Fibroblast of pulmonary artery (primary cell): Measurements from ENCODE around the gene LCN1.
"Not testable (repeated sequence)": the region's sequence is repeated elsewhere in the genome, so short reads cannot be mapped to it uniquely, and the experiment has no call there.

Experiments
- DNase-seq: peaks from one replicate; pipeline ENCODE4 v3.0.0-alpha.2; 2010; ENCODE audit warnings: low read depth
- H3K4me3 ChIP-seq: replicated peaks from 2 replicates; pipeline ENCODE4 v1.5.1; 2011; ENCODE audit warnings: low read depth, mild to moderate bottlenecking, control low read depth, low read length, moderate library complexity
- CTCF ChIP-seq: IDR thresholded peaks from 2 replicates; pipeline ENCODE4 v1.5.1; 2011; ENCODE audit warnings: mild to moderate bottlenecking, control low read depth, low read length, inconsistent platforms; ENCODE audit errors: missing control alignments

Gene LCN1

DNA sequence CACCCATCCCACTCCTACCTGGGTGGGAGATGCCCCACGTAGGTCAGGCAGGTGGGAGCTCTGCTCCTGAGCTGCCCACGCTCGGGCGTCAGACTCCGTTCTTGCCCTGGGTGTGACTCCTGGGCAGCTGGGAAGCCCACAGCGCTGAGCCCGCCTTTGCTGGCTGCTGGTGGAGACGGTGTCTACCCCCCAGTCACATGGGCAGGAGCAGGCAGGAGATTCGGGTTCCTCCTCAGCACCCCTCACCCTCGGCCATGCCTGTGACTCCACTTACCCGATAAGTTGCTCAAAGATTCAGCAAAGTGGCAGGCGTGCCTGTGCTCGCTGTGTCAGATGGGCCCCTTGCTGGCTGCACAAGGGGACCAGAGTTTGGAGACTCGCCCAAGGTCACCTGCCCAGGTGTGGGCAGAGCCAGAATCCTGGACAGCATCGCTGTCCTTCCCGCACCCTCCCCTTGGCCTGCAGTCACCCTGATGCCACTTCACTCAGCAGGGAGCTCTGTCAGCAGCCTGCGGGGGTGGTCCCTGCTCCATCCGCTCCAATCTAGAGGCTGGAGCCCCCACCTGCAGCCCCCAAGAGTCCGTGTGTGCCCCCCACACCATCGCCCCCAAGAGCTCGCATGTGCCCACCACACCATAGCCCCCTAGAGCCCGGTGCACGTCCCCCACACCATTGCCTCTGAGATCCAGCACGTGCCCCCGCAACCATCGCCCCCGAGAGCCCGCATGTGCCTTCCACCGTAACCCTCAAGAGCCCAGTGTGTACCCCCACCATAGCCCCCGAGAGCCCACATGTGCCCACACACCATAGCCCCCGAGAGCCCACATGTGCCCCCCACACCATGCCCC lies 4.2 kb downstream of the LCN1 start:
- no peak for TF ChIP-seq CTCF
- no peak for DNase-seq
- H3K4me3 ChIP-seq, result no peak overlapping the region

GRCh38 chr9:135526089-135526729 lies 5.0 kb downstream of the LCN1 start:
- TF ChIP-seq CTCF, result no peak
- DNase-seq, result no peak
- H3K4me3 ChIP-seq, result no peak overlapping the region

DNA sequence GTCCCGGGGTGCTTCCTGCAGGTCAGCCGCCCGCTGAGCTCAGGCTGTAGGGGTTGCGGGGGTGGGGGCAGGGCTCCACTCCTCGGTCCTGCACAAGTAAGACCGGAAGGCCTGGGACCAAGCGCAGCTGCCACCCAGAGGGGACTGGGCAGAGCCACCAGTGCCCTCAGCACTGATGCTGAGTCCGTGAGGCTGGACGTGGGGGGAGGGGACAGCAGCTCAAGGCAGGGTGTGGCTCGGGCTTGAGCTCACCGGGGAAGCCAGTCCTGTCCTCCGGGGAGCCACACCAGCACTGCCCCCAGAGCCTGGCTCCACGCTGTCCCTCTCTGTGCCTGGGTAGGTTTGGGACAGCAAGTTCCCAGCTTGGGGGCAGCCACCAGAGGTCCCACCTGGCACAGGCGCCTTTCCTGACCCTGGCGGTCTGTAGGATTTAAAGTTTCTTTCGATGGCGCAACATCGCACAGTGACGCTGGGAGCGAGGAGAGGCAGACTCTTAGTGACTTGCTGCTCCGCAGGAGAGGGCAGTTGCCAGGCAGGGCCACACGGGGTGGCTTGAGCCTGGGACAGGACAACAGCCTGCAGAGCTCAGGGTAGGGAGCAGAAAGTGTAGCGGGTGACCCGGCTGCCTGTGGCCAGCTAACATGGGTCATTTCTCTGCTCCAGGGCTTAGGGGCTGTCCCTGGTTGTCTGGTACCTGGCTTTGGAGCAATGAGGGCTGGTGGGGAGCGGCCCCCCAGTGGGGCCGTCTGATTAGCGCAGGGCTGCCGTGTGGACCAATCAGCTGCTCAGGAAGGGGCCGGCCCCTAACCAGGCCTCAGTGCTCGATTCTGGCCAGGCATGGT lies 5.7 kb downstream of the LCN1 start:
- H3K4me3 ChIP-seq, result no peak overlapping the region
- DNase-seq, result no peak
- TF ChIP-seq CTCF, result no peak

GRCh38 chr9:135528842-135529435 lies 7.7 kb downstream of the LCN1 start:
- not testable (repeated sequence) for DNase-seq, H3K4me3 ChIP-seq

GRCh38 chr9:135530146-135530545 lies 8.9 kb downstream of the LCN1 start:
- no peak for DNase-seq
- no peak for TF ChIP-seq CTCF
- H3K4me3 ChIP-seq, result no peak overlapping the region

GRCh38 chr9:135531096-135531495 lies 9.9 kb downstream of the LCN1 start:
- H3K4me3 ChIP-seq, result no peak overlapping the region
- no peak for TF ChIP-seq CTCF
- DNase-seq, result no peak

GRCh38 chr9:135533113-135533512 lies 11.9 kb downstream of the LCN1 start:
- TF ChIP-seq CTCF, result no peak
- H3K4me3 ChIP-seq, result no peak overlapping the region

More at GRCh38 chr9:135533113-135533512, 11.9 kb downstream of the LCN1 start:
- no peak for DNase-seq
